ENCODE data around the gene PSORS1C2. TPM values are rescaled to one million over a fixed set of nuclear protein-coding genes. Genes with fewer than 3 reads are reported as not detected.

Gene PSORS1C2
- total and polyA plus RNA-seq, 4 donors, result not detected

- H3K4me3 ChIP-seq (ENCODE audit: low read depth in 1 of 3, low read length in 3 of 3), result no peak overlapping the region
- TF ChIP-seq NR2F2 (IDR thresholded peaks at IDR 0.05) (no peak), YY1 (IDR thresholded peaks at IDR 0.05) (no peak), ATF3 (IDR thresholded peaks at IDR 0.05) (no peak), HNF4G (IDR thresholded peaks at IDR 0.05) (no peak)
- DNase-seq (ENCODE audit: low spot score), result no peak
- no peaks in the 10 kb centered on the region for H3K27me3 ChIP-seq (ENCODE audit: control insufficient read depth in 4 of 4, insufficient read depth in 4 of 4, low read length in 3 of 4)
- H3K9ac ChIP-seq (ENCODE audit: low read depth in 1 of 2, low read length in 2 of 2), result no peak overlapping the region
- H3K36me3 ChIP-seq (ENCODE audit: control insufficient read depth in 4 of 4, insufficient read depth in 3 of 4, low read depth in 1 of 4, low read length in 3 of 4), result no peaks in the 10 kb centered on the region
- WGBS, result 81% methylated on average over 3 of the region's 3 CpGs
- H3K4me1 ChIP-seq (ENCODE audit: control insufficient read depth in 4 of 4, insufficient read depth in 4 of 4, low read length in 3 of 4), result no peaks in the 10 kb centered on the region
- H3K27ac ChIP-seq (ENCODE audit: low read depth in 1 of 2, low read length in 2 of 2), result no peak overlapping the region
- no peaks in the 10 kb centered on the region for H3K9me3 ChIP-seq (ENCODE audit: control insufficient read depth in 4 of 4, low read length in 3 of 4)
These were observed 42.7 kb downstream of the PSORS1C2 start for GRCh38 chr6:31096215-31096614.

GRCh38 chr6:31094389-31094881, 44.4 kb downstream of the PSORS1C2 start:
- H3K4me3 ChIP-seq (ENCODE audit: low read depth in 1 of 3, low read length in 3 of 3), result no peak overlapping the region
- H3K27ac ChIP-seq (ENCODE audit: low read depth in 1 of 2, low read length in 2 of 2), result no peak overlapping the region
- no peak overlapping the region for H3K9ac ChIP-seq (ENCODE audit: low read depth in 1 of 2, low read length in 2 of 2)
- no peaks in the 10 kb centered on the region for H3K27me3 ChIP-seq (ENCODE audit: control insufficient read depth in 4 of 4, insufficient read depth in 4 of 4, low read length in 3 of 4)
- no peaks in the 10 kb centered on the region for H3K9me3 ChIP-seq (ENCODE audit: control insufficient read depth in 4 of 4, low read length in 3 of 4)
- no peak for TF ChIP-seq FOXA2 (IDR thresholded peaks at IDR 0.05)
- no peak for TF ChIP-seq GABPA (IDR thresholded peaks at IDR 0.05 in 1 of 2, conservative IDR thresholded peaks at IDR 0.05 in 1 of 2)
- no peak for TF ChIP-seq YY1 (IDR thresholded peaks at IDR 0.05)
- TF ChIP-seq MAX (IDR thresholded peaks at IDR 0.05), result no peak
- TF ChIP-seq NR2F2 (IDR thresholded peaks at IDR 0.05), result no peak
- no peak for TF ChIP-seq SP1 (IDR thresholded peaks at IDR 0.05)
- no peak for TF ChIP-seq RXRA (IDR thresholded peaks at IDR 0.05)
- TF ChIP-seq HNF4A (conservative IDR thresholded peaks at IDR 0.05), result no peak
- TF ChIP-seq ATF3 (IDR thresholded peaks at IDR 0.05), result no peak
- no peak for TF ChIP-seq CTCF (IDR thresholded peaks at IDR 0.05; ENCODE audit: low read depth, low read length, missing input control)
- no peak for DNase-seq (ENCODE audit: low spot score)
- 64% methylated on average over 3 of the region's 3 CpGs for WGBS
- no peaks in the 10 kb centered on the region for H3K36me3 ChIP-seq (ENCODE audit: control insufficient read depth in 4 of 4, insufficient read depth in 3 of 4, low read depth in 1 of 4, low read length in 3 of 4)
- H3K4me1 ChIP-seq (ENCODE audit: control insufficient read depth in 4 of 4, insufficient read depth in 4 of 4, low read length in 3 of 4), result no peaks in the 10 kb centered on the region

- WGBS, result 86% methylated on average over 12 of the region's 12 CpGs
- Histone ChIP-seq H3K27me3 (ENCODE audit: control insufficient read depth in 4 of 4, insufficient read depth in 4 of 4, low read length in 3 of 4) (no peaks in the 10 kb centered on the region), H3K9me3 (ENCODE audit: control insufficient read depth in 4 of 4, low read length in 3 of 4) (no peaks in the 10 kb centered on the region), H3K9ac (ENCODE audit: low read depth in 1 of 2, low read length in 2 of 2) (no peak overlapping the region), H3K36me3 (ENCODE audit: control insufficient read depth in 4 of 4, insufficient read depth in 3 of 4, low read depth in 1 of 4, low read length in 3 of 4) (no peaks in the 10 kb centered on the region), H3K4me1 (ENCODE audit: control insufficient read depth in 4 of 4, insufficient read depth in 4 of 4, low read length in 3 of 4) (no peaks in the 10 kb centered on the region), H3K27ac (ENCODE audit: low read depth in 1 of 2, low read length in 2 of 2) (no peak overlapping the region), H3K4me3 (ENCODE audit: low read depth in 1 of 3, low read length in 3 of 3) (no peak overlapping the region)
- DNase-seq (ENCODE audit: low spot score), result no peak
- TF ChIP-seq YY1 (IDR thresholded peaks at IDR 0.05) (no peak), HNF4A (conservative IDR thresholded peaks at IDR 0.05) (peak in 1 of 2 donors; percentile 10)
These were observed 45.9 kb downstream of the PSORS1C2 start for GRCh38 chr6:31092769-31093505.

Data from liver (tissue), 9 donors.